ENCODE measurements around the gene FGF18.

The FGF18 gene

DNA sequence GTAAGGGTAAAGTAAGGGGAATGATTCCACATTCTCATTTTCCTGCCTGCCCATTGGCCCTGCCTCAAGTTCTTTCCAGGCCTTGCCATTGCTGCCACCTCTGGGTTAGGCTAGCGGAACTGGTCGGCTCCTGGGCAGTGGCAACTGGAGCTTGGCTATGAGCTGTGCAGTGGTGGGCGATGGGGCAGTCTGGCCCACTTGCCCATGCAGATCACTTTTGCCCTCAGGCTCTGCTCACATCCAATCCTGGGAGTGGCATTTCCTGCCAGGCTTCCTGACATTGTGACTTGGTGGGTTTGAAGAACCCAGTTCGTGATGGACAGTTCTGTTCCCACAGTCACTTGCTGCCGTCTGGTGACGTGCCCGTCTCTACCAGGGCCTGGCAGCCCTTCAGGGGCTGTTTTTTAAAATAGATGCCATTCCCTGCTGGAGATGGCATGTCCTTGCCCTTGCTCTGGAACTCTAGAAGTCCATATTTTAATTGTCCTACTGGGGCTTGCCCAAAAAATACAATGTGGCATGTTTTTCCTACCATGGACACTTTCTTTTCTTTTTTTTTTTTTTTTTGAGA lies 86.1 kb downstream of the FGF18 start:
- TF ChIP-seq GFI1B (tag by site-specific recombination; IDR thresholded peaks at IDR 0.05) (no peak), ZFP37 (tag by site-specific recombination; IDR thresholded peaks at IDR 0.05) (no peak), ZSCAN23 (tag by site-specific recombination; IDR thresholded peaks at IDR 0.05) (no peak), ZNF391 (tag by site-specific recombination; IDR thresholded peaks at IDR 0.05; ENCODE audit: borderline replicate concordance, low read depth) (no peak), ZNF211 (tag by site-specific recombination; IDR thresholded peaks at IDR 0.05; ENCODE audit: low read depth) (no peak), ZNF830 (tag by site-specific recombination; IDR thresholded peaks at IDR 0.05; ENCODE audit: low read depth) (no peak), ZNF48 (tag by site-specific recombination; IDR thresholded peaks at IDR 0.05) (no peak), ZNF175 (tag by site-specific recombination; IDR thresholded peaks at IDR 0.05) (no peak)
- ChIA-PET POLR2A (no interaction called here), CTCF (interaction anchor here (0.8 to 1.1 kb wide), 2 partner anchors 21 to 22 kb away, joined by 3 to 4 read pairs; no protein-coding TSS in a partner anchor)
- Histone ChIP-seq H3K9me3 (ENCODE audit: control insufficient read depth, insufficient read depth, low read depth, low read length) (no peaks in the 10 kb centered on the region), H3K36me3 (ENCODE audit: control insufficient read depth in 2 of 2, insufficient read depth in 1 of 2, low read length in 2 of 2) (no peaks in the 10 kb centered on the region), H3K4me3 (ENCODE audit: low read depth, low read length) (no peak overlapping the region), H3K4me1 (ENCODE audit: control insufficient read depth, insufficient read depth, low read length) (no peaks in the 10 kb centered on the region), H3K27ac (ENCODE audit: extremely low read depth, low read depth, low read length) (no peak overlapping the region)

DNA sequence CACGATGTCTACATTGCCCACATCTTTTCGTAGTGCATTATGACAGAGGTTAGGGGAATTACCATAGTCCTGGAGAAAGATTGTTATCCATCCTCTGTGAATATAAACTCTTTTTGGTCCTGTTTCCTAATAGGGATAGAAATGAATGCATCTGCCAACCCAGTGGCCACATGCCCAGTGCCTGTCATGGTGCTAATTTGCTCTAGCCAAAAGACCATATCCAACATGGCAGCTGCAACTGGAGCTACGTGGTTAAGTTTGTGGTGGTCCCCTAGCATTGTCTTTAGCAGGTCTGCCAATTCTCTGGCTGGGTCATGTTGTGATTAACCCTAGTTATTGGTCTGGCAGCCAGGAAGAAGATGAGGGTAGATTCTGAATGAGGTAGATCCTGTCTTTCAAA lies 87.5 kb downstream of the FGF18 start:
- Histone ChIP-seq H3K4me1 (ENCODE audit: control insufficient read depth, insufficient read depth, low read length) (no peaks in the 10 kb centered on the region), H3K4me3 (ENCODE audit: low read depth, low read length) (no peak overlapping the region), H3K27ac (ENCODE audit: extremely low read depth, low read depth, low read length) (no peak overlapping the region), H3K9me3 (ENCODE audit: control insufficient read depth, insufficient read depth, low read depth, low read length) (no peaks in the 10 kb centered on the region), H3K36me3 (ENCODE audit: control insufficient read depth in 2 of 2, insufficient read depth in 1 of 2, low read length in 2 of 2) (no peaks in the 10 kb centered on the region)
- TF ChIP-seq, protein P1, sequence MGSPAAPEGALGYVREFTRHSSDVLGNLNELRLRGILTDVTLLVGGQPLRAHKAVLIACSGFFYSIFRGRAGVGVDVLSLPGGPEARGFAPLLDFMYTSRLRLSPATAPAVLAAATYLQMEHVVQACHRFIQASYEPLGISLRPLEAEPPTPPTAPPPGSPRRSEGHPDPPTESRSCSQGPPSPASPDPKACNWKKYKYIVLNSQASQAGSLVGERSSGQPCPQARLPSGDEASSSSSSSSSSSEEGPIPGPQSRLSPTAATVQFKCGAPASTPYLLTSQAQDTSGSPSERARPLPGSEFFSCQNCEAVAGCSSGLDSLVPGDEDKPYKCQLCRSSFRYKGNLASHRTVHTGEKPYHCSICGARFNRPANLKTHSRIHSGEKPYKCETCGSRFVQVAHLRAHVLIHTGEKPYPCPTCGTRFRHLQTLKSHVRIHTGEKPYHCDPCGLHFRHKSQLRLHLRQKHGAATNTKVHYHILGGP (tag by site-specific recombination; IDR thresholded peaks at IDR 0.05), result no peak
- no peak for TF ChIP-seq WT1 (tag by site-specific recombination; IDR thresholded peaks at IDR 0.05)
- TF ChIP-seq ZNF302 (tag by site-specific recombination; IDR thresholded peaks at IDR 0.05; ENCODE audit: low read depth), result no peak
- no peak for TF ChIP-seq PRDM1 (tag by site-specific recombination; IDR thresholded peaks at IDR 0.05)
- no peak for TF ChIP-seq ZSCAN16 (tag by site-specific recombination; IDR thresholded peaks at IDR 0.05)
- TF ChIP-seq ZBTB8A (tag by site-specific recombination; IDR thresholded peaks at IDR 0.05), result no peak
- TF ChIP-seq, protein P2, sequence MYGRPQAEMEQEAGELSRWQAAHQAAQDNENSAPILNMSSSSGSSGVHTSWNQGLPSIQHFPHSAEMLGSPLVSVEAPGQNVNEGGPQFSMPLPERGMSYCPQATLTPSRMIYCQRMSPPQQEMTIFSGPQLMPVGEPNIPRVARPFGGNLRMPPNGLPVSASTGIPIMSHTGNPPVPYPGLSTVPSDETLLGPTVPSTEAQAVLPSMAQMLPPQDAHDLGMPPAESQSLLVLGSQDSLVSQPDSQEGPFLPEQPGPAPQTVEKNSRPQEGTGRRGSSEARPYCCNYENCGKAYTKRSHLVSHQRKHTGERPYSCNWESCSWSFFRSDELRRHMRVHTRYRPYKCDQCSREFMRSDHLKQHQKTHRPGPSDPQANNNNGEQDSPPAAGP (tag by site-specific recombination; IDR thresholded peaks at IDR 0.05), result no peak
- no peak for TF ChIP-seq ZFP69B (tag by site-specific recombination; IDR thresholded peaks at IDR 0.05)
- no peak for TF ChIP-seq FEZF1 (tag by site-specific recombination; IDR thresholded peaks at IDR 0.05)
- TF ChIP-seq, protein P3, sequence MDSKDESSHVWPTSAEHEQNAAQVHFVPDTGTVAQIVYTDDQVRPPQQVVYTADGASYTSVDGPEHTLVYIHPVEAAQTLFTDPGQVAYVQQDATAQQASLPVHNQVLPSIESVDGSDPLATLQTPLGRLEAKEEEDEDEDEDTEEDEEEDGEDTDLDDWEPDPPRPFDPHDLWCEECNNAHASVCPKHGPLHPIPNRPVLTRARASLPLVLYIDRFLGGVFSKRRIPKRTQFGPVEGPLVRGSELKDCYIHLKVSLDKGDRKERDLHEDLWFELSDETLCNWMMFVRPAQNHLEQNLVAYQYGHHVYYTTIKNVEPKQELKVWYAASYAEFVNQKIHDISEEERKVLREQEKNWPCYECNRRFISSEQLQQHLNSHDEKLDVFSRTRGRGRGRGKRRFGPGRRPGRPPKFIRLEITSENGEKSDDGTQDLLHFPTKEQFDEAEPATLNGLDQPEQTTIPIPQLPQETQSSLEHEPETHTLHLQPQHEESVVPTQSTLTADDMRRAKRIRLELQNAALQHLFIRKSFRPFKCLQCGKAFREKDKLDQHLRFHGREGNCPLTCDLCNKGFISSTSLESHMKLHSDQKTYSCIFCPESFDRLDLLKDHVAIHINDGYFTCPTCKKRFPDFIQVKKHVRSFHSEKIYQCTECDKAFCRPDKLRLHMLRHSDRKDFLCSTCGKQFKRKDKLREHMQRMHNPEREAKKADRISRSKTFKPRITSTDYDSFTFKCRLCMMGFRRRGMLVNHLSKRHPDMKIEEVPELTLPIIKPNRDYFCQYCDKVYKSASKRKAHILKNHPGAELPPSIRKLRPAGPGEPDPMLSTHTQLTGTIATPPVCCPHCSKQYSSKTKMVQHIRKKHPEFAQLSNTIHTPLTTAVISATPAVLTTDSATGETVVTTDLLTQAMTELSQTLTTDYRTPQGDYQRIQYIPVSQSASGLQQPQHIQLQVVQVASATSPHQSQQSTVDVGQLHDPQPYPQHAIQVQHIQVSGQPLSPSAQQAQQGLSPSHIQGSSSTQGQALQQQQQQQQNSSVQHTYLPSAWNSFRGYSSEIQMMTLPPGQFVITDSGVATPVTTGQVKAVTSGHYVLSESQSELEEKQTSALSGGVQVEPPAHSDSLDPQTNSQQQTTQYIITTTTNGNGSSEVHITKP (tag by site-specific recombination; IDR thresholded peaks at IDR 0.05), result no peak
- no peak for TF ChIP-seq ZNF76 (tag by site-specific recombination; IDR thresholded peaks at IDR 0.05; ENCODE audit: borderline replicate concordance, low read depth)
- POLR2A ChIA-PET, result no interaction called here
- CTCF ChIA-PET, result no interaction called here
